Keratinocyte (primary cell): ENCODE data around the gene LHFPL6. TPM values are rescaled to one million over a fixed set of nuclear protein-coding genes. Genes with fewer than 3 reads are reported as not detected.
A peak's percentile ranks its signal among the peaks of the same experiment; 100 is the strongest.

ENCODE experiments used
- DNase-seq: peaks from one replicate; pipeline ENCODE4 v3.0.0-alpha.2; 2011; ENCODE audit warnings: low read depth, missing footprints, low spot score
- FAIRE-seq: peaks from 2 replicates; lab custom pipeline; 2011; peaks lifted over from hg19 to GRCh38; lab: Jason Lieb, UNC
- H2AFZ ChIP-seq: 2 replicates; pipeline ENCODE4 v1.6.0; 2012; ENCODE audit warnings: low read length, control low read depth, inconsistent platforms; ENCODE audit not compliant: control insufficient read depth
- H3K27ac ChIP-seq: 2 replicates; pipeline ENCODE4 v1.5.1; 2011; ENCODE audit warnings: low read length; ENCODE audit not compliant: control insufficient read depth, insufficient read depth
- H3K27me3 ChIP-seq: 3 replicates; pipeline ENCODE4 v1.6.0; 2011; ENCODE audit warnings: low read length; ENCODE audit not compliant: control insufficient read depth, insufficient read depth; ENCODE audit errors: extremely low read depth
- H3K36me3 ChIP-seq, 2 experiments: 2 replicates in 1 of 2; 3 replicates in 1 of 2; pipeline ENCODE4 v1.5.1; 2011; ENCODE audit warnings: low read length in 2 of 2, mild to moderate bottlenecking in 1 of 2; ENCODE audit not compliant: control insufficient read depth in 2 of 2, insufficient read depth in 2 of 2; ENCODE audit errors: extremely low read depth in 1 of 2
- H3K4me1 ChIP-seq: 3 replicates; pipeline ENCODE4 v1.5.1; 2011; ENCODE audit warnings: low read length; ENCODE audit not compliant: control insufficient read depth, insufficient read depth; ENCODE audit errors: extremely low read depth
- H3K4me2 ChIP-seq: 3 replicates; pipeline ENCODE4 v1.6.0; 2011; ENCODE audit warnings: low read depth, low read length; ENCODE audit not compliant: control insufficient read depth, insufficient read depth; ENCODE audit errors: extremely low read depth
- H3K4me3 ChIP-seq, 3 experiments: fragments of 200-600 bp in 1 of 3; sonication (generic) in 1 of 3; 2 replicates in 2 of 3; 3 replicates in 1 of 3; pipeline ENCODE4 v1.5.1; 2011 to 2016; ENCODE audit warnings: low read length in 3 of 3, mild to moderate bottlenecking in 3 of 3, control low read depth in 2 of 3, inconsistent platforms in 1 of 3, low read depth in 1 of 3, mixed read lengths in 1 of 3, mixed run types in 1 of 3, moderate library complexity in 1 of 3; ENCODE audit not compliant: control insufficient read depth in 2 of 3, insufficient read depth in 2 of 3; ENCODE audit errors: extremely low read depth in 1 of 3
- H3K79me2 ChIP-seq: 2 replicates; pipeline ENCODE4 v1.6.0; 2012; ENCODE audit warnings: low read length; ENCODE audit not compliant: control insufficient read depth, insufficient read depth
- H3K9ac ChIP-seq: 3 replicates; pipeline ENCODE4 v1.6.0; 2011; ENCODE audit warnings: low read length; ENCODE audit not compliant: control insufficient read depth, insufficient read depth; ENCODE audit errors: extremely low read depth
- H3K9me1 ChIP-seq: 3 replicates; pipeline ENCODE4 v1.6.0; 2011; ENCODE audit warnings: low read length; ENCODE audit not compliant: control insufficient read depth, insufficient read depth; ENCODE audit errors: extremely low read depth
- H3K9me3 ChIP-seq: 2 replicates; pipeline ENCODE4 v1.5.1; 2012; ENCODE audit warnings: low read depth, low read length; ENCODE audit not compliant: control insufficient read depth
- H4K20me1 ChIP-seq: 3 replicates; pipeline ENCODE4 v1.6.0; 2011; ENCODE audit warnings: low read length; ENCODE audit not compliant: control insufficient read depth, insufficient read depth; ENCODE audit errors: extremely low read depth
- EZH2 ChIP-seq: IDR thresholded peaks from one replicate; pipeline ENCODE4 v1.6.1; 2012; ENCODE audit warnings: inconsistent platforms, mild to moderate bottlenecking, low read length, moderate library complexity
- dilution Hi-C: fragments of 300-500 bp; cut with MboI; formaldehyde crosslinking; loops from one replicate; pipeline ENCODE4 v1.7.0; 2020; ENCODE audit warnings: low sequenced_read_pairs; ENCODE audit not compliant: extremely low pct_ligation_motif_present
- polyA plus RNA-seq, 5 experiments: library from polyadenylated mRNA; depleted of rRNA in 3 of 5; stranded (reverse) in 3 of 5; stranded (forward) in 1 of 5; unstranded in 1 of 5; fragments of >200 nt; gene quantifications; 1 replicate in 1 of 5; 2 replicates in 3 of 5; 3 replicates in 1 of 5; pipeline versions ENCODE4 v1.2.1 to v1.2.3, GENCODE V29; 2011 to 2012; ENCODE audit warnings: missing spikeins in 2 of 5, low read depth in 1 of 5, low replicate concordance in 1 of 5
- TF ChIP-seq, protein P1 (sequence below), 3 experiments: IDR thresholded peaks in 1 of 3; conservative IDR thresholded peaks in 1 of 3; optimal IDR thresholded peaks in 1 of 3; 2 replicates in 2 of 3; 3 replicates in 1 of 3; pipeline versions ENCODE3 to v1.5.1; 2011; ENCODE audit warnings: low read length in 3 of 3, mild to moderate bottlenecking in 3 of 3, moderate library complexity in 2 of 3, control low read depth in 1 of 3, inconsistent platforms in 1 of 3; ENCODE audit not compliant: insufficient read depth in 2 of 3; ENCODE audit errors: extremely low read depth in 1 of 3

LHFPL6 gene
- polyA plus RNA-seq, 1 donor (not counting 4 experiments of a cell fraction or from before 2014, with no cell fraction given): 15.8 TPM

DNA sequence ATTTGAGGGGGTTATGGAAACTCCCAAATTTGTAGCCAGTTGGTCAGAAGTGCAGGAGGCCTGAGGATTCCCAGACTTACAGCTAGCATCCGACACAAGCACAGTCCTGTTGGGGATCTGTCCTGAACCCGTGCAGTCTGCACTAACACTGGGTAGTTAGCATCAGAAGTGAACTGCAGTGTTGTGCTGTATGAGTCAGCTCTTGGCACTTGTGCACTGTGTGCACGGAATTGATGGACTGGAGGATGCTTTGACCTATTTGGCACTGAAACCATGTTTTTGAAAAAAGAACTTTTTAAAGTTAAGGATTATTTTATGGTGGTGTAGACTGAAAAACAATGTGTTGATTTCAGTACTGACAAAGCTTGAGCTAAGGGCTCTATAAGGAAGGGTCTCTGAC is 285.7 kb downstream of the LHFPL6 start:
- Histone ChIP-seq H3K36me3 (no peaks in the 10 kb centered on the region), H3K4me1 (peaks cover 10% of the 10 kb centered on the region), H3K79me2 (no peaks in the 10 kb centered on the region), H3K4me3 (no peak overlapping the region), H3K27ac (no peak overlapping the region), H3K9ac (no peak overlapping the region), H3K9me1 (no peaks in the 10 kb centered on the region), H4K20me1 (no peaks in the 10 kb centered on the region), H3K9me3 (no peaks in the 10 kb centered on the region), H2AFZ (no peak overlapping the region), H3K27me3 (peaks cover 3% of the 10 kb centered on the region), H3K4me2 (no peak overlapping the region)
- no peak for DNase-seq
- peak; percentile 32 for FAIRE-seq
- TF ChIP-seq, protein P1, sequence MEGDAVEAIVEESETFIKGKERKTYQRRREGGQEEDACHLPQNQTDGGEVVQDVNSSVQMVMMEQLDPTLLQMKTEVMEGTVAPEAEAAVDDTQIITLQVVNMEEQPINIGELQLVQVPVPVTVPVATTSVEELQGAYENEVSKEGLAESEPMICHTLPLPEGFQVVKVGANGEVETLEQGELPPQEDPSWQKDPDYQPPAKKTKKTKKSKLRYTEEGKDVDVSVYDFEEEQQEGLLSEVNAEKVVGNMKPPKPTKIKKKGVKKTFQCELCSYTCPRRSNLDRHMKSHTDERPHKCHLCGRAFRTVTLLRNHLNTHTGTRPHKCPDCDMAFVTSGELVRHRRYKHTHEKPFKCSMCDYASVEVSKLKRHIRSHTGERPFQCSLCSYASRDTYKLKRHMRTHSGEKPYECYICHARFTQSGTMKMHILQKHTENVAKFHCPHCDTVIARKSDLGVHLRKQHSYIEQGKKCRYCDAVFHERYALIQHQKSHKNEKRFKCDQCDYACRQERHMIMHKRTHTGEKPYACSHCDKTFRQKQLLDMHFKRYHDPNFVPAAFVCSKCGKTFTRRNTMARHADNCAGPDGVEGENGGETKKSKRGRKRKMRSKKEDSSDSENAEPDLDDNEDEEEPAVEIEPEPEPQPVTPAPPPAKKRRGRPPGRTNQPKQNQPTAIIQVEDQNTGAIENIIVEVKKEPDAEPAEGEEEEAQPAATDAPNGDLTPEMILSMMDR (optimal IDR thresholded peaks at IDR 0.05 in 1 of 3, IDR thresholded peaks at IDR 0.05 in 1 of 3, conservative IDR thresholded peaks at IDR 0.05 in 1 of 3; ENCODE audit: extremely low read depth in 1 of 3, insufficient read depth in 2 of 3, low read length in 3 of 3): no peak
- no peak for TF ChIP-seq EZH2
- dilution Hi-C loops: no loop called here

DNA sequence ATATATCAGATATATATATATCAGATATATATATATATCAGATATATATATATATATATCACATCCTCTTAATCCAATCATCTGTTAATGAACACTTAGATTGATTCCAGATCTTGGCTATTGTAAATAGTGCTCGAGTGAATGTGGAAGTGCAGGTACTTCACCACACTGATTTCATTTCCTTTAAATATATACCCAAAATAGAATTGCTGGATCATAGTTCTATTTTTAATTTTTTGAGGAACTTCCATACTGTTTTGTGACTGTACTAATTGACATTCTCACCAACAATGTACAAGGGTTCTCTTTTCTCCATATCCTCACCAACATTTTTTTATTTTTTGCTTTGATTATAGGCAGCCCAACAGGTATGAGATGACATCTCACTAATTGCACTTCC is 287.2 kb downstream of the LHFPL6 start:
- Histone ChIP-seq H3K27ac (no peak overlapping the region), H3K9ac (no peak overlapping the region), H3K4me2 (no peak overlapping the region), H3K4me1 (peaks cover 10% of the 10 kb centered on the region), H3K9me3 (no peaks in the 10 kb centered on the region), H3K36me3 (no peaks in the 10 kb centered on the region), H3K79me2 (no peaks in the 10 kb centered on the region), H4K20me1 (no peaks in the 10 kb centered on the region), H2AFZ (no peak overlapping the region), H3K4me3 (no peak overlapping the region), H3K27me3 (peaks cover 3% of the 10 kb centered on the region), H3K9me1 (no peaks in the 10 kb centered on the region)
- dilution Hi-C loops: no loop called here
- DNase-seq (no peak), FAIRE-seq (no peak)
- TF ChIP-seq EZH2: no peak
- TF ChIP-seq, protein P1 (optimal IDR thresholded peaks at IDR 0.05 in 1 of 3, IDR thresholded peaks at IDR 0.05 in 1 of 3, conservative IDR thresholded peaks at IDR 0.05 in 1 of 3; ENCODE audit: extremely low read depth in 1 of 3, insufficient read depth in 2 of 3, low read length in 3 of 3): no peak
